Astrocyte of the spinal cord (primary cell): ENCODE data around the gene POLR2E.

Source experiments
- DNase-seq: peaks from one replicate; pipeline ENCODE4 v3.0.0; 2011; ENCODE audit warnings: low read depth, low spot score
- H3K4me3 ChIP-seq: 2 replicates; pipeline ENCODE4 v1.5.1; 2011; ENCODE audit warnings: low read depth, mild to moderate bottlenecking, low read length, moderate library complexity
- in situ Hi-C: cut with HindIII; loops from 2 replicates; pipeline ENCODE4 v1.10.0; 2017; ENCODE audit warnings: low sequenced_read_pairs
- TF ChIP-seq, protein P1 (sequence below): IDR thresholded peaks from 2 replicates; pipeline ENCODE4 v1.5.1; 2012; ENCODE audit warnings: low read depth, mild to moderate bottlenecking, low read length, inconsistent platforms

Gene POLR2E

DNA sequence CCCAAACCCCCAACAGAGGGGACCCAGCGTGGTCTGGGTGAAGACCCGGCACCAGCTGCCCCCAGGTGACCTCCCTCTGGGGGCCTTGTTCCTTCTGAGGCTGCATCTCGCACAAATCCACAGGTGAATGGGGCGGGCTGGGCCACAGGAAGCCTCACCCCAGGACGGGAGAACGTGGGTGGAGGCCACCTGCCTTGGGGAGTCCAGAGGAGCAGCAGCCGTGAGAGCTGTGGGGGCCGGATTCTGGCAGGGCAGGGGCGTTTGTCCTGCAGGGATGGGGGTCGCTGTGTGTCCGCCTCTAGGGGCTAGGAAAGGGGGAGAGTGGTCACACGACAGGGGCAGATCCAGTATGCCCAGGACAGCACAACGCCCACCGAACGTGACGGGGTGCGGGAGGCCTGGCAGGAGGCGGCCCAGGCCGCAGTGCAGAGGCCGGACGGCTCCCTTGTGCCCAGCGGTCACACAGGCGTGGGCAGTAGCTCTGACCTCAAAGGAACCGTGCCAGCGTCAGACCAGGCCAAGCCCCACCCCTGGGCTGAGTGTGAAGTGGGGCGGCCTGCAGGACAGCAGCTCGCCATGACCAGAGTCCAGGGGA is 6.7 kb downstream of the POLR2E start:
- no peak overlapping the region for H3K4me3 ChIP-seq
- TF ChIP-seq, protein P1, sequence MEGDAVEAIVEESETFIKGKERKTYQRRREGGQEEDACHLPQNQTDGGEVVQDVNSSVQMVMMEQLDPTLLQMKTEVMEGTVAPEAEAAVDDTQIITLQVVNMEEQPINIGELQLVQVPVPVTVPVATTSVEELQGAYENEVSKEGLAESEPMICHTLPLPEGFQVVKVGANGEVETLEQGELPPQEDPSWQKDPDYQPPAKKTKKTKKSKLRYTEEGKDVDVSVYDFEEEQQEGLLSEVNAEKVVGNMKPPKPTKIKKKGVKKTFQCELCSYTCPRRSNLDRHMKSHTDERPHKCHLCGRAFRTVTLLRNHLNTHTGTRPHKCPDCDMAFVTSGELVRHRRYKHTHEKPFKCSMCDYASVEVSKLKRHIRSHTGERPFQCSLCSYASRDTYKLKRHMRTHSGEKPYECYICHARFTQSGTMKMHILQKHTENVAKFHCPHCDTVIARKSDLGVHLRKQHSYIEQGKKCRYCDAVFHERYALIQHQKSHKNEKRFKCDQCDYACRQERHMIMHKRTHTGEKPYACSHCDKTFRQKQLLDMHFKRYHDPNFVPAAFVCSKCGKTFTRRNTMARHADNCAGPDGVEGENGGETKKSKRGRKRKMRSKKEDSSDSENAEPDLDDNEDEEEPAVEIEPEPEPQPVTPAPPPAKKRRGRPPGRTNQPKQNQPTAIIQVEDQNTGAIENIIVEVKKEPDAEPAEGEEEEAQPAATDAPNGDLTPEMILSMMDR: no peak
- in situ Hi-C loops: no loop called here
- DNase-seq: no peak

DNA sequence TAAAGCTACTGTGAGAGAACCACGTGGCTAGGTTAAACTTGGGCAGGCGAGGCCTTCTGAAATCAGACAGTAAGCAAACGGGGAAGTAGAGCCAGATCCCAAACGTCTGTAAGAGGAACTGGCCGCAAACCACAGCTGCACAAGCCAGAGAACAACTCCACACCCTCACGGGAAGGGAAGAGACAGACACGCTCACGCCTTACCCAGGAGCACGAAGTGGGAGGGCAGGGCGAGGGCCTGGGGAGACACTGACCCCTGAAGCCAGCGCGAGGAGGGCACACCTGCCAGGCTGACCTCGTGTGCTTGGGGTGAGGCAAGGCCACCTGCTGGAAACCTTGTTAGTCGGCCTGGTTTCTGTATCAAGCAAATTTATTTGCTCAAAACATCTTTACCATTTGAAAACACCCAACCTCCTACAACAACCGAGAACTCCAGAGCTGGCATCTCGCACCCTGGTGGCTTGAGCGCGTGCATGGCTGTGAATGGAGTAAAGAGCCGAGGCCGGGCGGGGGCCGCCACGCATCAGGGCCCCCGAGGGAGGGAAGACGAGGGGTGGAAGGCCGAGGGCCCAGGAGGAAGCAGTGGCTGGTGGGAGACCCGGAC is 7.3 kb downstream of the POLR2E start:
- in situ Hi-C loops: no loop called here
- TF ChIP-seq, protein P1: no peak
- H3K4me3 ChIP-seq: no peak overlapping the region
- DNase-seq: no peak

DNA sequence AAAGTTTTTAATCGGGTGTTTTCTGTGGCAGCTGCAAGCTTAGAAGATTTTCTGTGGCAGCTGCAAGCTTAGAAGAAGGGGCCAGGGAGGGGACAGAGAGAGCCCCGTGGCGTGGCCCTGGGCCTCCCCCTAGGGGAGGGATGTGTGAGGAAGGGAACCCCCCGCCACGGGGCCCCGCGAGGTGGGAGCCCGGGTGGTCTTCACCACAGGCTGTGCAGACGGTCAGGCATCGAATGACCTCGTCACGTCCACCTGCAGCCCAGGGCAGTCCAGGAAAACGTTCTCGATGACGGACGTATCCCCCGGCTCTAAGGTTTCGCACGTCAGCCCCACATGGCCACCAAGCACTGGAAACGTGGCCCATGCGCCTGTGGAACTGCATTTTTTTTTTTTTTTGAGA is 8.6 kb downstream of the POLR2E start:
- TF ChIP-seq, protein P1: no peak
- no peak overlapping the region for H3K4me3 ChIP-seq
- no peak for DNase-seq
- in situ Hi-C loops: no loop called here

DNA sequence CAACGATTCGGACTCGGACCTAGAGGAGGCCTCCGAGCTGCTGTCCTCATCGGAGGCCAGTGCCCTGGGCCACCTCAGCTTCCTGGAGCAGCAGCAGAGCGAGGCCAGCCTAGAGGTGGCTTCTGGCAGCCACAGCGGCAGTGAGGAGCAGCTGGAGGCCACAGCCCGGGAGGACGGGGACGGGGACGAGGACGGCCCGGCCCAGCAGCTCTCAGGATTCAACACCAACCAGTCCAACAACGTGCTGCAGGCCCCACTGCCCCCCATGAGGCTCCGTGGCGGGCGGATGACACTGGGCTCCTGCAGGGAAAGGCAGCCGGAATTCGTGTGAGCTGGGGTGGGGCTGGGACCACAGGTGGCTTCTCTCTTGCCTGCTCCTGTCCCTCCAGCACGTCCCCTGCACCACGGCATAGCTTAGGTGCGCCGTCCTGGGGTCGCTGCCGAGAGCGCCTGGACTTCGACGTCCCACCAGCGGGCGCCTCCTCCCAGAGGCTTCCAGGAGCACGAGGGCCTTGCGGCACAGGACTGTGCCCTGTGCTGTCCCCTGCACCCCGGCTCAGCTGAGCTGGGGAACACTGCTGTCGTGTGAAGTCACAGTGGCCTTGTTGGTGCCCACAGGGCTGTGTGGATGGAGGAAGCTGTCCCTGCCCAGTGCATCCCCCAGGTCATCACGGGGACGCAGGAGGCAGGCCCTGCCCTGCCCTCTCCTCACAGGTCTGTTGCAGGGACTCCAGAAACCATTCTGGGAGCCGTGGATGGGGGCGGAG is 9.3 kb downstream of the POLR2E start:
- TF ChIP-seq, protein P1: no peak
- in situ Hi-C loops: no loop called here
- no peak overlapping the region for H3K4me3 ChIP-seq
- DNase-seq: no peak

DNA sequence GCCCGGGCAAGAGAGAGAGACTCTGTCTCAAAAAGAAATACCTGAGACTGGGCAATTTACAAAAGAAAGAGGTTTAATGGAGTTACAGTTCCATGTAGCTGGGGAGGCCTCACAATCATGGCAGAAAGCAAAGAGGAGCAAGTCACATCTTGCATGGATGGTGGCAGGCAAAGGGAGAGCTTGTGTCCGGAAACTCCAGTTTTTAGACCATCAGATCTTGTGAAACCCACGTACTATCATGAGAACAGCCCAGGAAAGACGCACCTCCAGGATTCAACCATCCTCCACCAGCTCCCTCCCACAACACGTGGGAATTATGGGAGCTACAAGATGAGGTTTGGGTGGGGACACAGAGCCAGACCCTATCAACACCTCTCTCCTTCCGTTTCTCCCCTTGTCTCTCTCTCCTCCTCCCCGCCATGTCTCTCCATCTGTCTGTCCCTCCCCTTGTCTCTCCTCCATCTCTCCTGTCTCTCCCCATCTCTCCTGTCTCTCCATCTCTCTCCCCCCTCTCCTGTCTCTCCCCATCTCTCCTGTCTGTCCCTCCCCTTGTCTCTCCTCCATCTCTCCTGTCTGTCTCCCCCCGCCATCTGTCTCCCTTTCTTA is 10.0 kb downstream of the POLR2E start:
- in situ Hi-C loops: no loop called here
- TF ChIP-seq, protein P1: no peak
- no peak overlapping the region for H3K4me3 ChIP-seq
- DNase-seq: no peak

- TF ChIP-seq, protein P1: no peak
- in situ Hi-C loops: no loop called here
- no peak for DNase-seq
- H3K4me3 ChIP-seq: no peak overlapping the region
Observed at GRCh38 chr19:1084024-1084868, 10.9 kb downstream of the POLR2E start.
